H1 (cell line): ENCODE results near the gene EDN1. TPM values are rescaled to one million over a fixed set of nuclear protein-coding genes. Genes with fewer than 3 reads are reported as not detected.

Source experiments
- CTCF ChIA-PET: fragments of 300-600 bp; sonication (Branson Sonifier 250); formaldehyde crosslinking; loops from one replicate; lab custom pipeline; 2021; ENCODE audit not compliant: partially characterized antibody; lab: Charles Lee
- POLR2A ChIA-PET: fragments of 300-600 bp; sonication (Branson Sonifier 250); formaldehyde crosslinking; loops from one replicate; lab custom pipeline; 2021; ENCODE audit warnings: inconsistent platforms; ENCODE audit not compliant: partially characterized antibody; lab: Charles Lee
- DNase-seq, 2 experiments: peaks; one replicate each; pipeline versions ENCODE4 v3.0.0 to v3.0.0-alpha.2; 2010 to 2022; ENCODE audit warnings: low spot score in 2 of 2, low read depth in 1 of 2, mixed read lengths in 1 of 2
- FAIRE-seq: peaks from 2 replicates; lab custom pipeline; 2011; peaks lifted over from hg19 to GRCh38; lab: Jason Lieb, UNC
- H2AFZ ChIP-seq: 2 replicates; pipeline ENCODE4 v1.8.1; 2012; ENCODE audit warnings: low read length, inconsistent platforms
- H2AK5ac ChIP-seq: 2 replicates; pipeline ENCODE4 v1.6.1; 2013; ENCODE audit warnings: low read depth, low read length
- H2BK120ac ChIP-seq: replicated peaks from 2 replicates; pipeline ENCODE3; 2013; ENCODE audit warnings: low read depth, low read length, inconsistent platforms
- H2BK12ac ChIP-seq: 2 replicates; pipeline ENCODE4 v1.6.1; 2013; ENCODE audit warnings: low read depth, low read length
- H2BK15ac ChIP-seq: 2 replicates; pipeline ENCODE4 v1.6.1; 2013; ENCODE audit warnings: low read length
- H2BK20ac ChIP-seq: 2 replicates; pipeline ENCODE4 v1.6.1; 2013; ENCODE audit warnings: low read length
- H2BK5ac ChIP-seq: 2 replicates; pipeline ENCODE4 v1.6.1; 2013; ENCODE audit warnings: low read depth, low read length
- H3K14ac ChIP-seq: 2 replicates; pipeline ENCODE4 v1.6.1; 2013; ENCODE audit warnings: inconsistent platforms; ENCODE audit not compliant: insufficient read length
- H3K18ac ChIP-seq: 2 replicates; pipeline ENCODE4 v1.6.1; 2013; ENCODE audit warnings: low read length; ENCODE audit errors: extremely low read depth
- H3K23ac ChIP-seq: 2 replicates; pipeline ENCODE4 v1.6.1; 2013; ENCODE audit warnings: inconsistent platforms; ENCODE audit not compliant: insufficient read length
- H3K23me2 ChIP-seq: 2 replicates; pipeline ENCODE4 v1.6.1; 2013; ENCODE audit warnings: low read depth, low read length
- H3K27ac ChIP-seq: 2 replicates; pipeline ENCODE4 v1.6.1; 2011; ENCODE audit warnings: low read depth, low read length, inconsistent platforms
- H3K27me3 ChIP-seq, 4 experiments: replicated peaks in 1 of 4; 1 replicate in 1 of 4; 2 replicates in 3 of 4; pipeline versions ENCODE4 v1.6.1 to v1.8.1; 2011 to 2013; ENCODE audit warnings: low read length in 3 of 4, mild to moderate bottlenecking in 3 of 4, inconsistent platforms in 2 of 4, mixed read lengths in 2 of 4, moderate library complexity in 1 of 4; ENCODE audit not compliant: control insufficient read depth in 3 of 4, insufficient read depth in 3 of 4; ENCODE audit errors: extremely low read depth in 1 of 4
- H3K36me3 ChIP-seq, 4 experiments: 2 replicates each; pipeline versions ENCODE4 v1.6.1 to v1.8.1; 2011 to 2013; ENCODE audit warnings: mild to moderate bottlenecking in 4 of 4, low read length in 3 of 4, moderate library complexity in 2 of 4, control low read depth in 1 of 4, inconsistent platforms in 1 of 4; ENCODE audit not compliant: insufficient read depth in 4 of 4, control insufficient read depth in 2 of 4
- H3K4ac ChIP-seq: replicated peaks from 2 replicates; pipeline ENCODE3; 2013; ENCODE audit warnings: low read length, low read depth, mixed read lengths, inconsistent platforms; ENCODE audit not compliant: insufficient read length
- H3K4me1 ChIP-seq, 4 experiments: replicated peaks in 1 of 4; 1 replicate in 1 of 4; 2 replicates in 3 of 4; pipeline versions ENCODE4 v1.6.1 to v1.8.1; 2011 to 2013; ENCODE audit warnings: low read length in 3 of 4, inconsistent platforms in 2 of 4, mixed read lengths in 1 of 4; ENCODE audit not compliant: insufficient read depth in 4 of 4, control insufficient read depth in 3 of 4
- H3K4me2 ChIP-seq, 2 experiments: 2 replicates each; pipeline versions ENCODE4 v1.6.1 to v1.8.1; 2011 to 2013; ENCODE audit warnings: low read depth in 2 of 2, low read length in 2 of 2, control low read depth in 1 of 2, inconsistent platforms in 1 of 2, mild to moderate bottlenecking in 1 of 2; ENCODE audit not compliant: insufficient read depth in 1 of 2
- H3K4me3 ChIP-seq, 4 experiments: fragments of 200-600, 300-600 bp in 1 of 4; sonication (generic), shearing (Covaris generic), sonication (Bioruptor Twin) in 1 of 4; 2 replicates each; pipeline versions ENCODE4 v1.5.1 to v1.8.1; 2011 to 2016; ENCODE audit warnings: low read length in 4 of 4, low read depth in 3 of 4, control low read depth in 2 of 4, inconsistent platforms in 2 of 4, mild to moderate bottlenecking in 2 of 4, mixed read lengths in 1 of 4, moderate library complexity in 1 of 4; ENCODE audit not compliant: insufficient read depth in 2 of 4; ENCODE audit errors: extremely low read depth in 1 of 4
- H3K56ac ChIP-seq: replicated peaks from 2 replicates; pipeline ENCODE3; 2013; ENCODE audit warnings: low read depth, mild to moderate bottlenecking, mixed read lengths, low read length, inconsistent platforms; ENCODE audit not compliant: insufficient read length
- H3K79me1 ChIP-seq: 2 replicates; pipeline ENCODE4 v1.6.1; 2013; ENCODE audit warnings: low read depth, low read length, control low read depth
- H3K79me2 ChIP-seq, 2 experiments: 2 replicates each; pipeline versions ENCODE4 v1.6.1 to v1.8.1; 2012 to 2013; ENCODE audit warnings: low read length in 2 of 2, mild to moderate bottlenecking in 2 of 2, inconsistent platforms in 1 of 2; ENCODE audit not compliant: insufficient read depth in 2 of 2, control insufficient read depth in 1 of 2
- H3K9ac ChIP-seq, 4 experiments: replicated peaks in 1 of 4; 1 replicate in 1 of 4; 2 replicates in 3 of 4; pipeline versions ENCODE4 v1.6.1 to v1.8.1; 2011 to 2013; ENCODE audit warnings: low read depth in 3 of 4, low read length in 3 of 4, control low read depth in 2 of 4, mild to moderate bottlenecking in 2 of 4, moderate library complexity in 2 of 4, inconsistent platforms in 1 of 4; ENCODE audit errors: extremely low read depth in 1 of 4
- H3K9me3 ChIP-seq, 2 experiments: 2 replicates each; pipeline versions ENCODE4 v1.6.1 to v1.8.1; 2012 to 2013; ENCODE audit warnings: mild to moderate bottlenecking in 2 of 2, moderate library complexity in 2 of 2, control low read depth in 1 of 2, inconsistent platforms in 1 of 2, low read depth in 1 of 2, low read length in 1 of 2, mixed read lengths in 1 of 2; ENCODE audit not compliant: insufficient read depth in 2 of 2
- H4K20me1 ChIP-seq, 2 experiments: replicated peaks in 1 of 2; 2 replicates each; pipeline versions ENCODE3 to v1.8.1; 2011 to 2013; ENCODE audit warnings: inconsistent platforms in 2 of 2, low read length in 2 of 2, mild to moderate bottlenecking in 1 of 2; ENCODE audit not compliant: insufficient read depth in 2 of 2, control insufficient read depth in 1 of 2
- H4K5ac ChIP-seq: 2 replicates; pipeline ENCODE4 v1.6.1; 2013; ENCODE audit warnings: low read length, low read depth, mixed read lengths, inconsistent platforms; ENCODE audit not compliant: insufficient read length
- H4K8ac ChIP-seq: 2 replicates; pipeline ENCODE4 v1.8.0; 2013; ENCODE audit warnings: mild to moderate bottlenecking, moderate library complexity, low read length, inconsistent platforms; ENCODE audit not compliant: insufficient read depth; ENCODE audit errors: extremely low read depth
- H4K91ac ChIP-seq: replicated peaks from 2 replicates; pipeline ENCODE3; 2013; ENCODE audit warnings: low read length, mixed read lengths, inconsistent platforms; ENCODE audit not compliant: insufficient read length
- CBX5 ChIP-seq: fragments of 300-800, 300-1000 bp; sonication (generic); IDR thresholded peaks from 2 replicates; pipeline ENCODE4 v1.7.1; 2016; ENCODE audit warnings: antibody characterized with exemption, low read length, low read depth
- EZH2 ChIP-seq: fragments of 200-600 bp; sonication (generic); IDR thresholded peaks from 2 replicates; pipeline ENCODE4 v1.7.1; 2012; ENCODE audit warnings: low read depth, mild to moderate bottlenecking, moderate library complexity, low read length, inconsistent platforms; ENCODE audit not compliant: severe bottlenecking
- FOSL1 ChIP-seq: IDR thresholded peaks from 2 replicates; pipeline ENCODE4 v1.6.1; 2011; ENCODE audit warnings: mild to moderate bottlenecking, low read depth, low read length, moderate library complexity; ENCODE audit not compliant: insufficient read depth
- MAFK ChIP-seq: IDR thresholded peaks from 2 replicates; pipeline ENCODE4 v1.6.1; 2012; ENCODE audit warnings: low read depth, mild to moderate bottlenecking, improper control_type of control experiment, low read length
- RXRA ChIP-seq: IDR thresholded peaks from 2 replicates; pipeline ENCODE4 v1.6.1; 2011; ENCODE audit warnings: low read depth, mild to moderate bottlenecking, low read length, moderate library complexity; ENCODE audit not compliant: insufficient read depth
- SIX5 ChIP-seq: IDR thresholded peaks from 2 replicates; pipeline ENCODE4 v1.6.1; 2011; ENCODE audit warnings: mild to moderate bottlenecking, low read depth, low read length
- SRF ChIP-seq: IDR thresholded peaks from 2 replicates; pipeline ENCODE4 v1.6.1; 2011; ENCODE audit warnings: mild to moderate bottlenecking, low read depth, low read length, moderate library complexity
- WGBS, 2 experiments: shearing (Covaris generic) in 1 of 2; methylation state at CpG; one replicate each; pipeline versions ENCODE4 v1.1.6 to v1.1.7; 2013 to 2015; ENCODE audit warnings: low lambda C conversion rate in 2 of 2, mixed read lengths in 2 of 2, inconsistent platforms in 1 of 2, low coverage in 1 of 2, missing lambda C conversion rate in 1 of 2; ENCODE audit not compliant: insufficient replicate concordance in 2 of 2, insufficient coverage in 1 of 2, insufficient read length in 1 of 2; ENCODE audit errors: extremely low coverage in 1 of 2, missing lambda C conversion rate in 1 of 2; 5-methylcytosine and 5-hydroxymethylcytosine counted together
- polyA plus RNA-seq, 7 experiments: library from polyadenylated mRNA; depleted of rRNA in 3 of 7; stranded (reverse) in 5 of 7; unstranded in 2 of 7; fragments of >200 nt in 5 of 7; fragments of 200-250 nt in 2 of 7; gene quantifications; 1 replicate in 5 of 7; 2 replicates in 1 of 7; 4 replicates in 1 of 7; pipeline versions ENCODE4 v1.2.1 to v1.2.3, GENCODE V29; 2011 to 2013; ENCODE audit warnings: missing spikeins in 2 of 7, mixed read lengths in 2 of 7
- total RNA-seq: library from RNA; stranded (reverse); fragmentation: NEBNext Ultra II Directional; extraction: Animal tissue kit (Norgen Biotek cat#: 25700); gene quantifications from 2 replicates; pipeline ENCODE4 v1.2.1, GENCODE V29; 2021

Gene EDN1
- total and polyA plus RNA-seq, 2 of the 8 experiments (the other 6 are each of a cell fraction or from before 2014, with no cell fraction given): 0.23 to 1.1 TPM

- Histone ChIP-seq H3K14ac (no peak overlapping the region), H3K27me3 (no peaks in the 10 kb centered on the region), H2AK5ac (no peak overlapping the region), H3K27ac (no peak overlapping the region), H3K4me2 (no peak overlapping the region), H3K4ac (no peak overlapping the region), H3K23ac (no peak overlapping the region), H2BK15ac (no peak overlapping the region), H3K4me3 (no peak overlapping the region), H2BK120ac (no peak overlapping the region), H2BK5ac (no peak overlapping the region), H3K9me3 (no peaks in the 10 kb centered on the region), H4K8ac (no peak overlapping the region), H3K79me2 (no peaks in the 10 kb centered on the region), H3K79me1 (no peaks in the 10 kb centered on the region), H2BK20ac (no peak overlapping the region), H2BK12ac (no peak overlapping the region), H4K20me1 (no peaks in the 10 kb centered on the region), H3K23me2 (no peaks in the 10 kb centered on the region), H3K56ac (no peak overlapping the region), H4K91ac (no peak overlapping the region), H3K4me1 (no peaks in the 10 kb centered on the region), H3K36me3 (no peaks in the 10 kb centered on the region), H3K9ac (no peak overlapping the region), H4K5ac (no peak overlapping the region), H3K18ac (no peak overlapping the region), H2AFZ (no peak overlapping the region)
- ChIA-PET CTCF (interaction anchor here (0.8 to 3.5 kb wide), 5 partner anchors 9 to 724 kb away, joined by 3 to 13 read pairs (median 3); partner anchors contain the start of gene EDN1), POLR2A (no interaction called here)
- no peak for FAIRE-seq
- 94% methylated on average over 2 of the region's 2 CpGs; no CpG with 5 or more reads in 1 of the 2 experiments for WGBS, 2 experiments
- DNase-seq: peak in 1 of 2 experiments; percentile 8
- TF ChIP-seq CBX5: no peak
- no peak for TF ChIP-seq SIX5
- no peak for TF ChIP-seq EZH2
- TF ChIP-seq FOSL1: no peak
- no peak for TF ChIP-seq MAFK
- no peak for TF ChIP-seq SRF
- TF ChIP-seq RXRA: no peak
These were observed 18.9 kb downstream of the EDN1 start for GRCh38 chr6:12309070-12309469.
